Kidney glomerular epithelial cell (primary cell): ENCODE results near the gene COL16A1.

Experiments
- DNase-seq: peaks from one replicate; lab custom pipeline; 2025; lab: John Stamatoyannopoulos, UW

The COL16A1 gene

DNA sequence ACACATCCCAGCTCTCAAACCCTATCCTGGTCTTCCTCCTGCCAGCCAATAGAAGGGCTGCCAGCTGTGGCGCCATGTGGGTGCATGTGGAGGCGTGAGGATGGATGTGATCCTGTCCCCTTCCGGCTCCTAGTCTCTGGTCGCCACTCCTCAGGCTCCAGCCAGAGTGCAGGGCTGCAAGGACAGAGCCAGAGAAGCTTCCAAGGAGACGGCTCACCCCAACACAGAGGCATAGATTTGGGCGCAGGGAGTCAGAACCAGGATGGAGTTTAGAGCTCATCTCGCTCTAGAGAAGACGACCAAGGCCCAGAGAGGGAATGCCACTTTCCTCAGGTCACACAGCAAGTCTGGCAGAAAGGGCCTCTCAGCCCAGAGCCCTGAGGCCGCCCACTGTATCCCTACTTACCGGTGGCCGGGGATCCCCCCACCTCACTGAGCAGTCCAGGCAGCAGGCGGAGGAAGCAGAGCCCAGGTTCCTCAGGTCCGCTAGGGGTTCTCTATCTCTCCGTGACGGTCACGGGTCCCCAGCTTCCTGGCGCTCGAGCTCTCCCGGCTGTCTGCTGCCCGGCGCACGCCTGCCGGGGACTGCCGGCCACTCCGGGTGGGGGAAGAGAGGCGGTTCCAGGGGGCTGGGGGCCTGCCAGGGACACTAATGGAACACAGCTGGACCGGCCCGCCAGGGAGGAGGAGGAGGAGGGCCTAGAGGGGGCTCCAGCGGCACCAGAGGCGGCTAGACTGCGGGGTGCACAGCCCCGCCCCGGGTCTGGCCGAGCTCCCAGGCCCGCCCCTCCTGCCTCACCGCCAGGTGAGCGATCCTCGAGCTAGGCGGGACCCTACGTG is at the start of gene COL16A1:
COL16A1 (minus strand) TSS at position 587 of the 840 bp plus-strand sequence. CDS start 1,824 bp downstream, outside the sequence.
- DNase-seq = peak; percentile 49

- no peak for DNase-seq
Observed at GRCh38 chr1:31752952-31753475, 49.2 kb upstream of the COL16A1 start.

DNA sequence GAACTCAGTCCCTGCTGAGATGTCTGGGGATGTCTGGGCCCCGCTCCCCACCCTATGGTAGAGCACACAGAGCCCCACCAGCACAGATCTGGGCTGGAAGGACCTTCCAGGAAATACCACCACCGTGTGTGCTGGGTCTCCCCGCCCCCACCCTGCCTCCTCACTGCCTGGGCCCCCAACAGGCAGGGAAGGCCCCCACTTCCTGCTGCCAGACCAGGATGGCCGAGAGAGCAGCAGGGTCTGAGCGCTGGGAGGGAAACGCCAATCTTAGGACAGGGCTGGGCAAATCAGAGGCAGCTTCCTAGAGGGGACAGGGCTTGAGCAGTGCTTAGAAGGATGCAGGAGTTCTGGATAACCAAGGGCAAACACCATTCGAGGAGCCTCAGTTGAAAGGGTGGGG is 48.4 kb upstream of the COL16A1 start:
- no peak for DNase-seq

DNA sequence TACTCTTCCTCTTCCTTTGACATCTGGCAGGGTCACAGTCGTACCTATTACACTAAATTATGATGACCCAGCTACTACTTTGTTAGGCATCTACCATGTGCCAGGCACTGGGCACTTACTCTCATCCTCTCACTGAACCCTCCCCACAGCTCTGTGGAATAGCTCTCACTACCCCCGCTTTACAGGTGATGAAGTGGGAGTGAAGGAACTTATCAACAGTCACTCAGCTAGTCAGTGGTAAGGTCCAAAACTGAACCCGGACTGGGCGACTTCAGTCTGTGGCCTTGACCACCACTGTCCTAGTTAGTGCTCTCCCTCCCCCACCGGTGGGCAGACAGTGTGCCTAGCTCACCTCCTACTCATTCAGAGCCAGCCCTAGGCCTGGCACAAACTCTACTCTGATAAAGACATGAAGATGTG is 48.0 kb upstream of the COL16A1 start:
- DNase-seq = no peak

GRCh38 chr1:31750858-31751510 is 47.2 kb upstream of the COL16A1 start:
- DNase-seq = no peak

DNA sequence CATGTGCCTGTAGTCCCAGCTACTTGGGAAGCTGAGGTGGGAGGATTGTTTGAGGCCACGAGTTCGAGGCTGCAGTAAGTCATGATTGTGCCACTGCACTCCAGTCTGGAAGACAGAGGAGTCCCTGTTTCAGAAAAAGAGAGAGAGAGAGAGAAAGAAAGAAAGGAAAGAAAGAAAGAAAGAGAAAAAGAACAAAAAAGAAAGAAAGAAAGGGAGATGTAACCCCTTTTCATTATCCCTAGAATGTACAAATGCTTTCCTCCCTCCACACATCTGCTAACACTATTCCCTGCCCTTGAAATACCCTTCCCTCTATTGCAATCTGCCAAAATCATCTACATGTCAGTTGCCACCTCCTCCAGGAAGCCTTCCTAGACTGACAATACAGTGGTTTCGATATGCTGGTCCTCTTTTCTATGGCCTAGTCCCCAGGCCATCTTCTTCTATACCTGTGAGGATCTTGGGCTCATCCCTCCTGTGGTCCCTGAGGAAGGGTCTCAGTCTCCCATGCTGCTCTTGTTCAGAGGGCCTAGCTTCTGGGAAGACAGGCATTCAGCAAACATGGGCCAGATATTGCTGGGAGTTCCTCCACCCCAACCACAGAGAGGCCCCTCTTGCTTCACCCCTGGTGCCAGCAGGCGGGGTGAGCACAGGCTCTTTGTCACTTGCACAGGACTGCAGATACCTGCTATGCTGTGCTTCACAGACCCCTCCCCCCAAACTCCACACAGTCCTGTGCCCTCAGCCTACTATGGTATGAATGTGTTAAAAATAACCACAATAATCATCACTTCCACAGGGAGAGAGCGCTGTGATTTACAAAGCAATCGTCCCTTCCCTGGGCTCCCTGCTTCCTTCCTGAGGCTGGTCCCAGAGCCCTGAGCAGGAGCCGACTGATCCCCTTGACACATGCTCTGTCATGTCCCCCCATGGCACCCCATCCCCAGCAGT is 46.2 kb upstream of the COL16A1 start:
- no peak for DNase-seq

DNA sequence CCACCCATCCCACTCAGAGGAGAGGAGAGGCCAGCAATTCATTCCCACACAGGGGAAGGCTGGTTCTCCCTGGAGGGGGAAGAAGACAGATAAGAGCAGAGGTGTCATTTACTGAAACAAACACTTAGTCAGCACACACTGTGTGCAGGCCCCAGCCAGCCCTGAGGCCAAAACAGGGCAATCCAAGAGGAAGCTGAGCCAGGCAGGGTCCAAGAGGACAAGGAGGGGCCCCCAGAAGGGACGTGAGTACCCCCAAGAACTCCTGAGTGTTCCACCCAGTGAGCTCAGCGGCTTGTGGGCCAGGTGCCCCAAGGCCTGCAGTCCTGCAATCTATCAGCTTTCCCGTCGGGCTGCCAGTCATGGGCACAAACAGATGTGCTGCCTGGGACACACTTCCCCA is 44.5 kb upstream of the COL16A1 start:
- no peak for DNase-seq

- no peak for DNase-seq
Observed at GRCh38 chr1:31747304-31747703, 43.5 kb upstream of the COL16A1 start.

- no peak for DNase-seq
Observed at GRCh38 chr1:31746687-31747086, 42.9 kb upstream of the COL16A1 start.

DNA sequence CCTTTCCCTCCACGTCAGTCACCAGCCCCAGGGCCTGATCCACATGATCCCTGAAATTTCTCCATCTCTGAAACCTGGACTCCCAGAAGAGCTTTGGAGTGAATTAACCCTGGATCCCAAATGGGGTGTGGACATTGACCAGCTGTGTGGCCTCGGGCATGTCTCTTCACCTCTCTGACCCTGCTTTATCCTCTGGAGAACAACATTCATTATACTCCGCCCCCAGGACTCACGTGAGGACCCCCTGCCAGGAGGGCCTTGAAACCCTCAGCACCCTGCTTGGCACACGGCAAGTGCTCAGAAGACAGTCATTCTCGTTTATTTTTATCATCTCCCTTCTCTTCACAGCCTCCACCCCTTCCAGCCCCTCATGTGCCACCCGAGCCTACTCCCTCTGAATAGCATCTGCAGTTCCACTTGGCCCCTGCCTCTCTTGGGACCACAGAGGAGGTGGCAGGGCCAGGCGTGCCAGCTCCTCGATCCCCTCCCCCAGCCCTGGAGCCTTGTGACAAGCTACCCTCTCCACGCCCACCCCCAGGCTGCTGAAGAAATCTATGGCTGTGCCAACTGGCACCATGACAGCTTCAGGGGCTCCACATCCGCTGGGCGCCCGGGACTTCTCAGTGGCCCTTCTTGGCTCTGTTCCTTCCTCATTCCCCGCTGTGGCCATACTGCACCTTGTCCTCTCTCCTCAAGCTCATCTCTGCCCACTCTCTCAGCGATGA is 42.3 kb upstream of the COL16A1 start:
- no peak for DNase-seq

- peak; percentile 67 for DNase-seq
Observed at GRCh38 chr1:31745096-31745945, 41.5 kb upstream of the COL16A1 start.

- no peak for DNase-seq
Observed at GRCh38 chr1:31744165-31744888, 40.5 kb upstream of the COL16A1 start.

- no peak for DNase-seq
Observed at GRCh38 chr1:31742462-31743212, 38.8 kb upstream of the COL16A1 start.

GRCh38 chr1:31739346-31739745 is 35.5 kb upstream of the COL16A1 start:
- DNase-seq = no peak

DNA sequence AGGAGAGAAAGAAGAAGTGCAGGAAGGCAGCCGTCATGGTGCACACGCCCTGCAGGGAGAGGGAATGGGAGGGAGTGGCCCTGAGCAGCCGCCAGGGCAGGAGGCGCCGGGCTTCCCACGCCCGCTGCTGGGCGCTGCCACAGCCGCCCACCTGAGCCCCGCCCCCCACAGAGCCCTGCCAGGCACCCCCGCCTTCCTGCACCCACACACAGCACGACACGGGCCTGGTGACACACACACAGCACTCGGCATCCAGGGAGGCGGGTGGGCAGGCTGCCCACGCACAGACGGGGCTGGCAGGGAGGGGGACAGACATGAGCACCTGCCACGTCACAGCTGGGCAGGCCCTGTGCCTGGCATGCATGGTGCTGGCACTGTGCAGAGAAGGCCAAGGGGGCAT is 32.9 kb upstream of the COL16A1 start:
- peak; percentile 68 for DNase-seq

GRCh38 chr1:31735571-31735970 is 31.8 kb upstream of the COL16A1 start:
- peak; percentile 75 for DNase-seq

- DNase-seq = peak; percentile 52
Observed at GRCh38 chr1:31734582-31735107, 30.8 kb upstream of the COL16A1 start.

GRCh38 chr1:31733389-31734219 is 29.8 kb upstream of the COL16A1 start:
- no peak for DNase-seq
